GM21423 (cell line): Measurements from ENCODE around the gene TAF6L.
"Not testable (repeated sequence)": the region's sequence is repeated elsewhere in the genome, so short reads cannot be mapped to it uniquely, and the experiment has no call there.

Experiments used
- ATAC-seq: cut with Tn5 transposase; IDR thresholded peaks from one replicate; pipeline ENCODE4 v1.9.1; 2021; ENCODE audit warnings: mild to moderate bottlenecking, moderate library complexity; ENCODE audit not compliant: unreplicated experiment

The TAF6L gene

GRCh38 chr11:62757846-62758788 lies 13.1 kb upstream of the TAF6L start:
- no peak for ATAC-seq

GRCh38 chr11:62760867-62761227 lies 10.3 kb upstream of the TAF6L start:
- ATAC-seq = not testable (repeated sequence)

GRCh38 chr11:62770778-62771143 lies 435 bp upstream of the TAF6L start:
- ATAC-seq = peak; percentile 7

GRCh38 chr11:62774407-62774806 lies 3.2 kb downstream of the TAF6L start:
- no peak for ATAC-seq

GRCh38 chr11:62775646-62776045 lies 4.5 kb downstream of the TAF6L start:
- no peak for ATAC-seq

GRCh38 chr11:62777389-62777788 lies 6.2 kb downstream of the TAF6L start:
- ATAC-seq = no peak

- no peak for ATAC-seq
These were observed 7.2 kb downstream of the TAF6L start for GRCh38 chr11:62778441-62778840.

- ATAC-seq = no peak
These were observed 11.6 kb downstream of the TAF6L start for GRCh38 chr11:62782753-62783152.

- peak; percentile 62 for ATAC-seq
These were observed 15.3 kb downstream of the TAF6L start for GRCh38 chr11:62786318-62787004.

- peak; percentile 65 for ATAC-seq
These were observed 16.0 kb downstream of the TAF6L start, which contains the start of gene TMEM179B for GRCh38 chr11:62787005-62787759. TSS of gene TMEM179B (plus strand) at chr11:62787402. CDS start at chr11:62787432, 30 bp downstream.

GRCh38 chr11:62788991-62789390 lies 17.8 kb downstream of the TAF6L start:
- ATAC-seq = no peak

- ATAC-seq = no peak
These were observed 18.4 kb downstream of the TAF6L start for GRCh38 chr11:62789576-62789975.

- peak; percentile 62 for ATAC-seq
These were observed 20.5 kb downstream of the TAF6L start, which contains the start of gene TMEM223 for GRCh38 chr11:62791501-62792201. TSS of gene TMEM223 (minus strand) at chr11:62792006. CDS start at chr11:62791994, 12 bp downstream.

GRCh38 chr11:62792202-62792575 lies 21.0 kb downstream of the TAF6L start:
- ATAC-seq = no peak

GRCh38 chr11:62794201-62794775 lies 23.1 kb downstream of the TAF6L start:
- no peak for ATAC-seq

GRCh38 chr11:62796281-62796680 lies 25.1 kb downstream of the TAF6L start:
- no peak for ATAC-seq

GRCh38 chr11:62799486-62799885 lies 28.3 kb downstream of the TAF6L start:
- no peak for ATAC-seq

GRCh38 chr11:62801071-62801470 lies 29.9 kb downstream of the TAF6L start:
- no peak for ATAC-seq

- ATAC-seq = no peak
These were observed 33.3 kb downstream of the TAF6L start for GRCh38 chr11:62804310-62805075.
